ENCODE data around the gene APP.

DNA sequence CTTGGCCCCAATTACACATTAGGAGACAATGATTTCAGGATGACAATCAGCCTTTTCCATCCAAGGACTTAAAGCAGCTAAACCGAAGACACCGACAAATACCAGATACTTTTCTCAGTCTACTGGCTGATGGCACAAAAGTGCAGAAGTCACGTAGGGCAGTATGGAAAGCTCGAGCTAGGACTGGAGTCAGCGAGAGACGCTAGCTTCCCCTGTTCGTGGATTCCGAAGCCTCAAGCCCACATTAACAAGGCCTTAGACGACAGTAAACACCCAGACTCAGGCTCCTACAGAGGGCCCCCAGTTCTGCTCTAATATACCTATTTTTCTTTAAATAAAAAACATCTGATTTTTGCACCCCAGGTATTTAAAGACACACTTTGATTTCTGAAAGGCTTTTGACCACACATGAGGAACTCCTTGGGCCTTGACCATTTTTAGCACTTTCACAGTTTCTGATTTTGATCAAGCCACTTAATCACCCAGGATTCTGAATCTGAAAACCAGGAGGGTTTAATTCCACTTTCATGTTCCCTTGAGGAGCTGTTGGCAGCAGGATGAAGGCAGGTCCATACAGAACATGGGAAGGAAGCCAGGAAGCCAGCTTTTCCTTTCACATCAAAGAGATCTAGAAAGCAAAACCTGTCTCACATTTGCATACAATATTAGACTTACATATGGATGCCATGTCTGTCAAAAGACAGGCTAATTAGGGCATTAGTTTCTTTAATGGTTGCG lies 231.7 kb downstream of the APP start:
- TF ChIP-seq, protein P1, sequence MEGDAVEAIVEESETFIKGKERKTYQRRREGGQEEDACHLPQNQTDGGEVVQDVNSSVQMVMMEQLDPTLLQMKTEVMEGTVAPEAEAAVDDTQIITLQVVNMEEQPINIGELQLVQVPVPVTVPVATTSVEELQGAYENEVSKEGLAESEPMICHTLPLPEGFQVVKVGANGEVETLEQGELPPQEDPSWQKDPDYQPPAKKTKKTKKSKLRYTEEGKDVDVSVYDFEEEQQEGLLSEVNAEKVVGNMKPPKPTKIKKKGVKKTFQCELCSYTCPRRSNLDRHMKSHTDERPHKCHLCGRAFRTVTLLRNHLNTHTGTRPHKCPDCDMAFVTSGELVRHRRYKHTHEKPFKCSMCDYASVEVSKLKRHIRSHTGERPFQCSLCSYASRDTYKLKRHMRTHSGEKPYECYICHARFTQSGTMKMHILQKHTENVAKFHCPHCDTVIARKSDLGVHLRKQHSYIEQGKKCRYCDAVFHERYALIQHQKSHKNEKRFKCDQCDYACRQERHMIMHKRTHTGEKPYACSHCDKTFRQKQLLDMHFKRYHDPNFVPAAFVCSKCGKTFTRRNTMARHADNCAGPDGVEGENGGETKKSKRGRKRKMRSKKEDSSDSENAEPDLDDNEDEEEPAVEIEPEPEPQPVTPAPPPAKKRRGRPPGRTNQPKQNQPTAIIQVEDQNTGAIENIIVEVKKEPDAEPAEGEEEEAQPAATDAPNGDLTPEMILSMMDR (IDR thresholded peaks at IDR 0.05) = no peak
- peak; percentile 36 for TF ChIP-seq POLR2AphosphoS5 (IDR thresholded peaks at IDR 0.05)
